T-helper 9 cell (primary cell): ENCODE measurements around the gene EVL.

Experiments
- DNase-seq: peaks from one replicate; pipeline ENCODE4 v3.0.0-alpha.2; 2020

The EVL gene

DNA sequence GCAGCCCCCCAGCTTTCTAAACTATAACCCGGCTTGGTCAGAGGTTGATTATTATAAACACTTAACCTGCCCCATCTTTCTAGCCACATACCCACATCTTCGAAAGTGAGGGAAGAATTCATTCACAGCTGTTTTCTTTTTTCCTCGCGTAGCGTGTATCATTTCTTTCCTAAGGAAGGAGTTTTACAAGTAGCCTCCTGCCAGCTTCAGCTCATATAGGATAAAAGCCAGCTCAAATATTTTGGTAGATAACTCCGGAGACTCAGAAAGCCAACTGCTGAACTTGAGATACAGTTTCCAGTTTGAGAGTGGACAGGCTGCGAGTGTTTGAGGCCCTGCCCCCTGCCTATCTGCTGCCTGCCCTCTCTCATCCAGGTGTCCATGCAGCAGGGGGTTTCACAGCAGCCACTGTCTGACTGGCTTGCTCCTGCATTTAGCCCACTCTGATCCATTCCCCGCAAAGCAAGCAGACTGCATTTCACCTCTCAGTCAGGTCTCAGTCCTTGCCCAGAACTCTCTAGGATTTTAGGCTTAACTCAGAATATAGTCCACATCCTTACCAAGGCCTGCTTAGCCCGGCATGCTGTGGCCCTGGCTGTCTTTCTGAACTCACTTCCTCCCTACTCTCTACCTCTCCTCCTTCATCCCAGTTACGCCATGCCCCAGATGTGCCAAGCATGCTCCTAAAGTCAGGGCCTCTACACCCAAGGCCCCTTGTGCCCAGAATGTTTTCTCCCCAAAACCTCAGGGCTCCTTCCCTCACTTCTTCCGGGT is 46.9 kb downstream of the EVL start:
- no peak for DNase-seq

DNA sequence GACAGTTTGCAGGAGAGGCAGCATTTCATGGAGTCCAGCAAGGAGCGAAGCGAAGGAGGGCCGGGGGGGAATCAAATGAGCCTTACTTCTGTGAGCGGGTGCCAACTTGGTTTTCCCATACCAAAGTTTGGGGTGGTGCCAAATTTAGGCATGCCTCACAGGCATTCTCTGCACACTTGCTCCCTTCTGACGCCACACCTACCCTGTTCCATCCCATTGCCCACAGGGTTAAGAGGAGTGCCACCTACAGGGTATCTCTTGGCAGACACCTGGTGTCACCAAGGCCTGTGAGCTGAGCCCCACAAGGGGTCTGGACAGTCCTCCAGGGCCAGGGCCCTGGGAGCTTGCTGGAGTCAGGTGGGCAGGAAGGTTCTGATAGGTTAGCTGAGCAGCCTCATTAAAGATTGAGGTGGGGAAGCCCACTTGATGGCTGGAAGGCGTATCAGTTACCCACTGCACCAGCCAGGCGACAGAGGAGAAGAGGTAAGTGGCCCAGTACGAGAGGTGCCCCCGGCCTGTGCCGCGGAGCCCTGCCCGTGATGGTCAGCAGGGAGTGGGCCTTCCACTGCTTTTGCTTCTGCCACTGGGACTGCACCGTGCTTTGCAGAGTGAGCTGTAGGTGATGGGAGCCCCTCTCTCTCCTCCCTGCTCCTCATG is 49.0 kb downstream of the EVL start:
- no peak for DNase-seq

DNA sequence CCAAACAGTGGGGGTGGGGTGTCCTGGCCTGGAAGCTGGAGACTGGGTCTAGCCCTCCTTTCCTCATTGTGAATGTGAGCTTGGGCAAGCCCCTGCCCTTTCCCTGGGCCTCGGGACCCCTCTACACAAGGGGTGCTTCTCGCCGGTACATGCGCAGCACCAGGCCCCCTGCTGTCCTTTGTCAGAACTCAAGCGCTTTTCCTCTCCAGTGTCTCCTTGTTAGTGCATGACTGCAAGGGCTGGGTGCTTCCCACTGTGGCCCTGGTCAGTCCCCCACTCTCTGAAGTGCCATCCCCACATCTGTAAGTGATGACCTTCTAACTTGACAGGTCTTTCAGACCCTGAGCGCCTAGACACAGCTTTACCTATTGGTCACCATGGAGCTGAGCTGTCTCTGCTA is 50.0 kb downstream of the EVL start:
- DNase-seq: no peak

DNA sequence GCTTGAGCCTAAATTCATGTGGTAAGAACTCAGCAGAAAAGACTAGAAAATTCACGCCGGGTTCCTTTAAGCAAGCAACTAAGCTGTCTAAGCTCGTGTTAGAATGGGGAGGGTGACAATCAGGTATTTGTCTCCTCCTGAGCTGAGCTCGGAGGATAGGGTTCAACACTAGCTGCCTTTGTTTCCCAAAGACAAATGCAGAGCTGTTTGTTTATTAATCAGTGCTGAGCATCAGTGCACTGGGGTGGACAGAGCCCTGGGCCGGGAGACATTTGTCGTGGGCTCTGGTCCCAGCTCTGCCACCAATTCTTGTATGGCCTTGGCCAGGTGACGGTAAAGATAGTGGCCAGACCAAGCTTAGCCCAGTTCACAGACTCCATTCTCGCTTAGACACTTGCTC is 50.5 kb downstream of the EVL start:
- DNase-seq: no peak

DNA sequence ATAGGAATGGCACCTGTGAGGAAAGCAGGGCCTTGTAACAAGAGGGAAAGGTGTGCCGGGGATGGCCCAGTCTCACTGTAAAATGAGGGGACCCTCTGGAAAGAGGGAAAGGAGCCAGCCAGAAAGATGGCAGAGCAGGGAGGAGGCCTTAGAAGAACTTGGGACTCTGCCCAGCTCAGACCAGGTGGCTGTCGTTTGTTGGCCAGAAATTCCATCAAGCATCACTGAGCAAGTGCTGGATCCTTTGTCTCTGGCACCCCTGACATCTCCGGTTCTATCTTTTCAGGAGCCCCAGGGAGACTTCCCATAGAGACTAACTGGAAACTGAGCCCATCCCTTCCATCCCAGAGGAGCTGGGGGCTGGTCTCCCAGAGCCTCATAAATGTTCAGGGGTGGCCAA is 50.9 kb downstream of the EVL start:
- DNase-seq: no peak

DNA sequence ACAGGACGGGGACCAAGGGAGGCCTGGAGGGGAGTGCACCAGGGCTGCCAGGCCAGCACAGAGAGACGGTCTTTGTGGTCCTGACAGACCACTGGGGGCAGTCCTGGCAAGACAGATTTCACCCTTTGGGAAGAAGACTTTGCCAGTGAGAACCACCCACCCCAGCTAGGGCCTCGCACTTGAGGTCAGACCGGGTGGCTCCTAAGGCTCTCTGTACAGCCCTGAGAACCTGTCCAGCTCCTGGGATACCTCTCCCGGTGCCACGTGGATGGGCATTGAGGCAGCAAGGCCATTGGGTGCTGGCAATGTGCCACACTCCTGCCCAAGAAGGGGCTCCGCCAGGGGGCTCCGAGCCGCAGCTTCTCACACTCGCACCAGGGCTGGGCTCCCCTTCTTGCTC is 51.8 kb downstream of the EVL start:
- no peak for DNase-seq

DNA sequence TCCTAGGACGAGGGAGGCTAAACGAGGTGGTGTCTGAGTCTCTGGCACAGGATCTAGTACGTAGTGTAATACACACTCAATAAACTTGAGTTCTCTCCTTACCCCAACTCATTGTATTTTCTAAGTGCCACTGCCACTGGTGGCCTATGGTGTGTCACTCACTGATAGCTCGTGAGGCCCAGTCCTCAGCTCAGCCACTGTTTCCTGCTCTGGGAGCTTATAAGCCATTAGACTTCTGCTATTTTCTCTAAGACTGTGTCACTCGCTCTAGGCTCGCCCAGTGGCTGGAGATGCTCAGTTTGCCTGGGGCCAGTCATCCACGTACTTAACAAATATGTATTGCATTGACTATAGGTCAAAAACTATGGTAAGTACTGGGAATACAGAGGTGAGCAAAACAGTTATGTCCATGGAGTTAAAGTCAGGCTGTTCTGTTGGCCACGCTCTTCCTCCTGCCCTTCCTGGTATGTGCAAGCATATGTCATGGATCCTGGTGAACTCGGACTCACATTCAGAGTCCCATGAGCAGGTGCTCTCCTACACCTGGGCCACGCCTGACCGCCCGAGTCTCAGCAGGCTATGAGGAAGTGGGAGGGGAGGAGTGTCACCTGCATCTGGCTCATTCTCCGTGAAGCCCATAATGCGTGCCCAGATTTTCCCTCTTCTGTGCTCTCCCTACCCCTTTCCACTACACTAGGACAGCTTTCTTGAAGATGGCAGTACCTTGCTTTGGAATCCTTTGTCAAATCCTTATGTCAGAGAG is 52.6 kb downstream of the EVL start:
- no peak for DNase-seq

DNA sequence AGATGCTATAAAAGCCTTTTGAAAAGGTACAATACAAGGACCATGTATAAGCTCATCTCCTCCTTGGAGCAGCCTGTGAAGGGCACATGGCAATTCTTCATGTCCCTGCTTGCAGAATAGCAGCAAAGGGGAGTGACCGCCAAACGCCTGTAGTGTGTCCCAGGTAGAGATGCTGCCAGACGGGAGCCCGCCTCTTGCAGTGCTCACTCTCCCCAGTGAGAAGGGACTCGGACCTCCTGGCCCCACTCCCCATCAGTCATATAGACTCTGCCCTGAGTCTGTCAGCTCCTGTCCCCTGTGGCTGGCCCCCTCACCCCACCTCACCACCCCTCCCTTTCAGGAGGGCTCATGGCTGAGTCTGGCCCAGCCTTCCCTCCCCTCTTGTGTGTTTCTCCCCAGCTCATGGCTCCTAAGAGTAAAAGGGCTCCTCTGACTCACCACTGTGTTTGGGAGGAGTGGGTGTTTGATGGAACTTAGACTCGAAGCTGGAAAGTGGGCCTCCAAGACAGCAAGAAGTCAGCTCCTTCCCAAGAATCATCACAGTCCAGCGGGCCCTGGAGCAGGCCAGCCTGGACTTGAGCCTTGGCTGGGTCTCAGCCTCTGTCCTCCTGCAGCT is 53.3 kb downstream of the EVL start:
- no peak for DNase-seq

DNA sequence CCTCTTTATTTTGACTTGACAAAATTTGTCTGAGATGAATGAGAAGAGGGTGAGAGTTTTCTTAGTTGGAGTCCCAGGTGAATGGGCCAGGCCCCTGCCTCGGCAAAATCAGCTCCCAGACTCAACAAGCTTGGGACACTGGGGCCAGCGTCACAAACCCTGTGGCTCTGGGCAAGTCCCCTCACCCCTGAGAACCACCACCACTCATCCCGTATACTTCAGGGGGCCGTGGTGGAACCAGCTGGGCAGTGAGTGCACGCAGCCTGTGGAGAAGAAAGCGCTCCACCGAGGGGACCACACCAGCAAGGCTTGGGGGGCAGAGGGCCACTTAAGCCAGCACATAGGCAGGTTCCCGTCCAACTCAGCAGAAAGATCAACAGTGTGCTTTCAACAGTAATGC is 54.0 kb downstream of the EVL start:
- no peak for DNase-seq

DNA sequence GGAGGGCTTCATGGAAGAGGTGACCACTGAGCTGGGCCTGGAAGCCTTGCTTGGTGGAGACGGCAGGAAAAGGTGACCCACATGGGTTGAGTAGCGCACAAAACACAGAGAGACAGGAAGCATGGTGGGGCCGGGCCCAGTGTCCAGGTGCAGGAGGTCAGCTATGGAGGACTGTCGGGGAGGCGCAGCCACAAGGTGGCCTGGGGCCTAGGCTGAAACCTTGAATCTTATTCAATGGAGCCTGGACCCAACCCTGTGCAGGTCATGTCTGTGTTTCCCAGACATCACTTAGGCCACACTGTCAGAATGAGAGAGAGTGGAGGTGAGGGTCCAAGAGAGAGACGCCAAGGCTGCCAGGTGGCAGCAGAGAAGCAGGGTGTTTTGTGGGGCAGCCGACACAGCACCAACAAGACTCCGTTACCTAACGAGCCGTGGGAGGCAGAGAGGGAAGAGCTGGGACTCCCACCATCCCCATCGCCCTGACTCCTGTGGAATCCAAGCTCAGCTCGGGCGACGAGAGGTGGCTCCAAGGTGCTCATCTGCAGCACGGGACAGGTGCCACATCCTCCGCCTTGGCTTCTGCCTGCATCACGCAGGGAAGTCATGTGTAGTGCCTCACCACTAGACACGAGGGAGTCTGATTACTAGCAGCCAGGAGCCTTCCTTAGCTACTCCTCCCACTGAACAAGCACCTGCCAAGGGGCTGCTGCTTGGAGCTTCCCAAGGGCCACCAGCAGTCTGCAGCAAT is 55.5 kb downstream of the EVL start:
- no peak for DNase-seq

DNA sequence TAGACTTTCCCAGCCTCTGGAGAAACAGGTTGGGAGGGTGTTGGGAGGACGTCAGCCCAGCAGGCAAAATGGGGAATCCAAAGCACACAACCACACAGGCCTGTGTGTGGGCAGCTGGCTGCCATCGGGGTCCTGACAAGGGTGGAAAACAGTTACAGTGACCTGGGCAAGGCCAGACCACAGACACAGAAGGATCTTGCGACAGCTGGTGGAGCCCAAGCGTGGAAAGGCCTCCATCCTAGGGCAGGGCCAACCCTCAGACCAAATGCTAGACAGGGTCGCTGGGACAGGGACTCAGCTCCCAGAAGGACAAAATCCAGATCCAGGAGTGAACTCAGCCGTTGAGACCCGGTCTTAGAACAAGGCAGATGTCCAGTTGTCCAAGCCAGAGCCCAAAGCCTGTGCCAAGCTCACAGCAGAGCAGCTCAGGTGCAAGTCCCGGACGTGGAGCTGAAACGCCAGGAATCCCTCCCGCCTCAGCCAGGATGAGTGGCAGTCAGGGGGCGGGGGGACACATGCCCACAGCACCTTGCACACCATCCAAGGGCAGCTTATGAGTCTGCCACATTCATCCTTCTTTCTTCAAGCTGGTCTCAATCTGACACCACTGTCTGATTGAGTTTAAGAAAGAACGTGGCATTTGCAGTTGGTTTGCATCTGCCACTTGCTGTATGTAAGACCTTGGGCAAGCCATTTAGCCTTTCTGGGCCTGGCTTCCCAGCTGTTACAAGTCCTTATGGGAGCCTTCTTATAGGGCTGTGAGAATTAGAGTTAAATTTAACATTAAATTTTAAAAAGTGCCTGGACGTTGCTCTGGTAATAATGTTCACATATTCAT is 56.6 kb downstream of the EVL start:
- no peak for DNase-seq

DNA sequence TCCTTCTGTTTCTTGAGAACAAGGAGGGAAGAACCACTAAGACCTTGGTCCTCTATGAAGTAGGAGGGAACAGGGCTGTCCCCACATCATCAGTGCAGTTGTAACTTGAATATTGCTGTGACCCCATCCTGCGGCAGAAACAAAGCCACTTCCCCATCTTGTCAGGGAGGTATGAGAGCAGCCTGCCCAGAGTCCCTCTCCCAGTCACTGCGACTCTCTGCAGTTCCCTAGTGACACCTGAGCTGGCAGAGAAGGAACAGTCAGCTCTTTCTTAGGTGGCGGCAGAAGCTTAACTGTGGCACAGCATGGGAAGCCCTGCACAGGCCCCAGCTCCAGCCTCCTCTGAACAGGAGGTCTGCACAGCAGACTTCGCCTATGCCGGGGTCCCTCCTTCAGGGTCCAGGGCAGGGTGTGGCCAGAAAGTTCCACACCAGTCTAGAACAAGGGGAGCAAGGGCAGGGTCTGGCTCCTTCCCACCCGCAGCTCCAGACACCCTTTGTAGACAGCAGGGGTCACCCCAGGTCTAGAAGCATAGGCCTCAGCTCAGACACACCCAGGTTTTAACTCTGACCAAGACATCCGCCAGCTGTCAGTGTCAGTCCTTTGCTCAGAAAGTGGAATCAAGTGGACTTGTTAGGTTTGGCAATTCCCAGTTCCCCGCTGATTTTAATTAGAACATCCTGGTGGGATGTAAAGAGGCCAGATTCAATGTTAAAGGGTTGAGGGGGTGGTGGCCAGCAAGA is 57.4 kb downstream of the EVL start:
- no peak for DNase-seq

DNA sequence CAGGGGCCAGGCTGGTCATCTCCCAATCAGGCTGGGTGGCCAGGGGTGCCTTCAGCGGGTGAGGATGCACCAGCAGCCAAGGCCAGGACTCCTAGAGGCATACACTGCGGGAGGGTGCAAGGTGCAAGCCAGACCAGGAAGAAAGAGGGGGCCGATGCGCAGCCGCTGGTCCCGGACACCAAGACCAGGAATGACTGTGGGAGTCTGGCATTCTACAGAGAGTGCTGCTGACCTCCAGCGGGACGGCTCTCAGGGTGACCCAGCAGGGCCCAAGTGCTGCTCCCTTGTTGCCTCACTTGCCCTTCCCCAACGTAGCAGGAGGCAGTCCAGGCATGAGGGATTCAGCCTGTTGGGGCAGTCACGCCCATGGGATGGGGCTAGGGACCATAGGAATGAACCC is 58.4 kb downstream of the EVL start:
- DNase-seq: no peak

DNA sequence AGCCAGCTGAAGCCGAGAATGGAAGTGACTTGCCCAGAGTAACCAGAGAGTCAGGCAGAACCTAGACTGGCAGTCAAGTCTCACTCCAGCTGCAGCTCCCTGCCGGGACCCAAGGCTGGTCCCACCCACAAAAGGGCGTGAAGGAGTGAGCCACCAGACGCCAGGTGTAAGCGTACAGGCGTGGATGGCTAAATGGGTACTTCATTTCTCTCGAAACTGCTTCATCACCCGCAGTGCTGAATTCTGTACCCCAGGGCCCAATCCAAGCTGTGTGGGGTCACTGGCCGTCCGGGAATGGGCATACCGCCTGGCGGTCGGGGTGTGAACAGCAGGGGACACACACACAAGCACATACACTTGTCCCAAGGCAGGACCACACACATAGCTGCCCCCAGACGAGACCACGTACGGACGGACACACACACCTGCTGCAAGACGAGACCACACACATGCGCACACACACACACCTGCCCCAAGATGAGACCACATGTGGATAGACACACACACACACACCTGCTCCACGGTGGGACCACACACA is 59.4 kb downstream of the EVL start:
- DNase-seq: no peak

DNA sequence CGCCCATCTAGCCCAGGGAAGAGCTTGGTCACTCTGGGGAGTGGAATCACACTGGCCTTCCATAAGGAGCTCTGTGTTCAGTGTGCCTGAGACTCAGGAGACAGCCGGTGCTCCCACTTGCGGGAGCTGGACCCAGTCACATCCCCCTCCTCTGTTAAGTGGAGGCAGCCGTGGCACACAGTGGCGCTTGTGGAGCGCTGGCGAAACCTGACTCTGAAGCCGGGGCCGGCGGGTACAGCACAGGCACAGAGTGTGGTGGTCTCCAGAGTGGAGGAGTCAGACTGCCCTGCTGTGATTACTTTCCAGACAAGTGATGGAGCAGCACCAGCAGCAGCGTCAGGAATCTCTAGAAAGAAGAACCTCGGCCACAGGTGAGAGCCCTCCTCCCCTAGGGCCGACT is 61.2 kb downstream of the EVL start:
- DNase-seq: no peak

DNA sequence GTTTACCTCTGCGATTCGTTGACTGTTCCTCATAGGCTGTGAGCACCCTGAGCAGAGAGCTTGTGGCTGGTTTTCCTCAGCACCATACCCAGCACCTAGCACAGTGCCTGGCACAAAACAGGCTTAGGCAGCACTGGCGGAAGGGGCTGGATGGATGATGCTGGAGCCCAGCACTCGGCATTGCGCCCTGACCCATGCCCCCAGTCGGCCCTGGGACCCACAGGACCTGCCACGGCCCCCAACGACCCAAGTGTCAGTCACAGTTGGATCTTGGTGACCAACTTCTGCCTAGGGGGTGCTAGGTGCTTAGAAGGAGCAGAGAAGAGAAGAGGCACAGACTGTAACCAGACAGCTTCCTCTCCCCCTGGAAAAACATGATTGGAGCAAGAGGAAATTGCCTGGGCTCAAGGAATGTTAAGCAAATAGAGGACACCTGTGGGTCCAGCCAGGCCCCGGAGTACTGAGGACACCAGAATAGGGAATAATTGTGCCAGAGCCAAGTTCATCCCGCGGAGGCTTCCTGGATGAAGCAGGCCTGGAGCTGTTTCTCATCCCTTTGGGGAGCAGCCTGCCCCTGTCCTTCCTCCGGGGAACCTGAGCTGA is 62.7 kb downstream of the EVL start:
- DNase-seq: no peak

DNA sequence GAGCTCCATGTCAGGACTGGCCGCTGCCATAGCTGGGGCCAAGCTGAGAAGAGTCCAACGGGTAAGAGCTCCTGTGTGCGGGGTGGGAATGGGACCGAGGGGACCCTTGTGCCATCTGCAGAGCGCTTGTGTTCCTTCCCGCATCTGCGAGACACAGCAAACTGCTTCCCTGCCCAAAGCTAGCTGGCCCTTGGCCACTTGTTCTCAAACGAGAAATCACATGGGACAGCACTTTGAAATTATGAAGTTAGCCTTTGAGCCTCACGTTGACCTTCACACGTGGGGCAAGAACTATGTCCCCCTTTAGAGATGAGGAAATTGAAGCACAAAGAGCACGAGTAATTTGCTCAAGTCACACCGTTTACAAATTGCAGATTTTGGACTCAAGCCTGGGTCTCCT is 63.5 kb downstream of the EVL start:
- DNase-seq: no peak

DNA sequence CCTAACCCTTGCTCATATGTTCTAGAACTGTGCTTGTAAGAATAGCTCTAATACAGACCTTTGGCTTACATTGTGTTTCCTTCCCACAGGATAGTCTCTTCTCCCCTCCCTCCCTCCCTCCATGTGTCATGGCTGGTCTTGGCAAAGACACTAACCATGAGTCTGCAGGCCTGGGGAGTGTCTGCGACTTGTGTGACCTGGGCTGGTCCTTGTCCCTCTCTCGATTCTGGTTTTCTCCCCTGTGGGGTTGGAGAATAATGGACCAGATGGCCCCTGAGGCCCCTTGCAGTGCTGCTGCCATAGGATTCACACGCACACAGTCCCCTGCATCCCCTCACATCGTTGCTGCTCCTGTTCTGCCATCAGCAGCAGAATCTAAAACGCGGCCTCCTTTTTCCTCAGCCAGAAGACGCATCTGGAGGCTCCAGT is 64.0 kb downstream of the EVL start:
- DNase-seq: no peak

DNA sequence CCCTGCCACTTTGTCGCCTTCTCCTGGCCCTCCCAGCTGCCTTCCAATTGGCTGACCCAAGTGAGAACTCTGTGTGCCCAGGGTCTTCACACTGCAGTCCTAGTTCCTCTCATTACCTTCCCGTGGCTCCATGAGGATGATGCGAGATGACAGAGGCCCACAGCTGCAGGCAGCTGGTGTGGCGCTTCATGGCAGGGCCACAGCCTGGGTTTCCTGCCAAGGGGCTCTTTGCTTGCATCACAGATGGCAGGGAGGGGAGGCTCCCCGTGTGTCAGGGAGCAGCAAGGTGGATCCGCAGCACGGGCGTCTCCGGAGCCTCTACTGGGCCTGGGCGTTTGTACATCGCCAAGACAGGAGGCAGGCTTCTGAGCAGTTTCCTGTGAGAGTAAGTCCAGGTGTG is 65.3 kb downstream of the EVL start:
- no peak for DNase-seq

DNA sequence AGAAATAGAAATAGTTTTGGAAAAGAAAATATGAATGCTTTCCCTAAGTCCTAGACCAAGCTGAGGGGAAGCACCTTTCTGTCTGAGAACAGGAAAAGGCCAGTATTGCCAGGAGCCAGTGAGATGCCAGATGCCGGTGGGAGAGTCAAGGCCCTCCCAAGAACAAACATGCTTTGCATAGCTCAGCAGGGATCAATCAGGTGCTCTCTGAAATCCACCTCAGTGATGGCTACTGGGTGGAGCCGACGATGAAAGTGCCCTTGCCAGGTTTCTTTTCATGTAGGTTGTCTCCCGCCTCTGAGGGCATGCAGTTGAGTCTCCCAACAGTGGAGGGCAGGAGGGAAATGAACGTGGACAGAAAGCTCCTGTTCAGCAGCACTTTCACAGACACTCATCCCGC is 66.0 kb downstream of the EVL start:
- no peak for DNase-seq
